H9 (cell line): ENCODE data around the gene PHLDA2. TPM values are rescaled to one million over a fixed set of nuclear protein-coding genes. Genes with fewer than 3 reads are reported as not detected.

Experiments
- DNase-seq: peaks from one replicate; pipeline ENCODE4 v3.0.0-alpha.2; 2017
- H2AFZ ChIP-seq: one replicate; pipeline ENCODE4 v1.6.1; 2013; ENCODE audit warnings: mild to moderate bottlenecking, low read length, control low read depth, moderate library complexity
- H2AK5ac ChIP-seq: 2 replicates; pipeline ENCODE4 v1.6.1; 2013; ENCODE audit warnings: low read length, control low read depth, mixed read lengths; ENCODE audit not compliant: insufficient read length
- H2BK120ac ChIP-seq: one replicate; pipeline ENCODE4 v1.6.1; 2013; ENCODE audit warnings: low read depth, mild to moderate bottlenecking, low read length, control low read depth, inconsistent platforms; ENCODE audit not compliant: poor library complexity, severe bottlenecking
- H2BK12ac ChIP-seq: 2 replicates; pipeline ENCODE4 v1.6.1; 2013; ENCODE audit warnings: low read length, control low read depth, mixed read lengths, low read depth; ENCODE audit not compliant: insufficient read length
- H2BK15ac ChIP-seq: 2 replicates; pipeline ENCODE4 v1.6.1; 2013; ENCODE audit warnings: low read depth, low read length, control low read depth
- H2BK20ac ChIP-seq: one replicate; pipeline ENCODE4 v1.6.1; 2013; ENCODE audit warnings: low read depth, mild to moderate bottlenecking, low read length, control low read depth, inconsistent platforms; ENCODE audit not compliant: poor library complexity, severe bottlenecking
- H2BK5ac ChIP-seq: 2 replicates; pipeline ENCODE4 v1.6.1; 2013; ENCODE audit warnings: low read length, control low read depth, mixed read lengths; ENCODE audit not compliant: insufficient read length
- H3K14ac ChIP-seq: 2 replicates; pipeline ENCODE4 v1.6.1; 2013; ENCODE audit warnings: low read length, control low read depth; ENCODE audit not compliant: insufficient read depth
- H3K18ac ChIP-seq: 2 replicates; pipeline ENCODE4 v1.6.1; 2013; ENCODE audit warnings: low read depth, mild to moderate bottlenecking, mixed read lengths, low read length, control low read depth; ENCODE audit not compliant: insufficient read length
- H3K23ac ChIP-seq: 2 replicates; pipeline ENCODE4 v1.6.1; 2013; ENCODE audit warnings: low read length, control low read depth, mixed read lengths, low read depth; ENCODE audit not compliant: insufficient read length
- H3K23me2 ChIP-seq: 2 replicates; pipeline ENCODE4 v1.6.1; 2013; ENCODE audit warnings: low read depth, mild to moderate bottlenecking, mixed read lengths, low read length, control low read depth; ENCODE audit not compliant: insufficient read length, poor library complexity, severe bottlenecking
- H3K27ac ChIP-seq: 2 replicates; pipeline ENCODE4 v1.5.1; 2013; ENCODE audit warnings: low read length, control low read depth, mixed read lengths, low read depth; ENCODE audit not compliant: insufficient read length
- H3K27me3 ChIP-seq: 2 replicates; pipeline ENCODE4 v1.6.1; 2013; ENCODE audit warnings: low read length, control low read depth, inconsistent platforms; ENCODE audit not compliant: insufficient read depth
- H3K4ac ChIP-seq: 2 replicates; pipeline ENCODE4 v1.6.1; 2013; ENCODE audit warnings: low read depth, mild to moderate bottlenecking, control low read depth, inconsistent platforms, low read length, moderate library complexity
- H3K4me1 ChIP-seq: 2 replicates; pipeline ENCODE4 v1.6.1; 2013; ENCODE audit warnings: low read length, control low read depth, inconsistent platforms; ENCODE audit not compliant: insufficient read depth
- H3K4me2 ChIP-seq: 2 replicates; pipeline ENCODE4 v1.6.1; 2013; ENCODE audit warnings: low read length, control low read depth, mixed read lengths; ENCODE audit not compliant: insufficient read length, insufficient read depth
- H3K56ac ChIP-seq: 2 replicates; pipeline ENCODE4 v1.6.1; 2013; ENCODE audit warnings: low read depth, mild to moderate bottlenecking, mixed read lengths, low read length, control low read depth; ENCODE audit not compliant: insufficient read length
- H3K79me1 ChIP-seq: 2 replicates; pipeline ENCODE4 v1.6.1; 2013; ENCODE audit warnings: low read depth, mild to moderate bottlenecking, moderate library complexity, low read length, control low read depth, inconsistent platforms; ENCODE audit not compliant: insufficient read depth, poor library complexity, severe bottlenecking
- H3K79me2 ChIP-seq: 2 replicates; pipeline ENCODE4 v1.6.1; 2013; ENCODE audit warnings: low read length, control low read depth, inconsistent platforms; ENCODE audit not compliant: insufficient read depth
- H3K9ac ChIP-seq: 2 replicates; pipeline ENCODE4 v1.6.1; 2013; ENCODE audit warnings: low read length, control low read depth, mixed read lengths; ENCODE audit not compliant: insufficient read length; ENCODE audit errors: extremely low read depth
- H3K9me3 ChIP-seq: one replicate; pipeline ENCODE4 v1.6.1; 2013; ENCODE audit warnings: low read depth, low read length, inconsistent platforms; ENCODE audit not compliant: control insufficient read depth
- H3T11ph ChIP-seq: one replicate; pipeline ENCODE4 v1.6.1; 2013; ENCODE audit warnings: mild to moderate bottlenecking, low read length, control low read depth, inconsistent platforms
- H4K20me1 ChIP-seq: one replicate; pipeline ENCODE4 v1.6.1; 2013; ENCODE audit not compliant: control insufficient read depth, insufficient read length, insufficient read depth
- H4K5ac ChIP-seq: 2 replicates; pipeline ENCODE4 v1.6.1; 2013; ENCODE audit warnings: low read depth, mild to moderate bottlenecking, mixed read lengths, low read length, control low read depth; ENCODE audit not compliant: insufficient read length
- H4K8ac ChIP-seq: replicated peaks from 2 replicates; pipeline ENCODE4 v1.6.1; 2013; ENCODE audit warnings: low read length, control low read depth, mixed read lengths, low read depth; ENCODE audit not compliant: insufficient read length
- H4K91ac ChIP-seq: 2 replicates; pipeline ENCODE4 v1.6.1; 2013; ENCODE audit warnings: low read depth, mild to moderate bottlenecking, moderate library complexity, mixed read lengths, low read length, control low read depth; ENCODE audit not compliant: insufficient read length
- H3K27ac Mint-ChIP-seq, 3 experiments: 2 replicates in 2 of 3; 3 replicates in 1 of 3; pipeline ENCODE4 v1.8.0; 2020 to 2021; ENCODE audit warnings: mixed read lengths in 3 of 3, mild to moderate bottlenecking in 1 of 3, moderate library complexity in 1 of 3
- H3K27me3 Mint-ChIP-seq: 2 replicates; pipeline ENCODE4 v1.8.0; 2021; ENCODE audit warnings: low read depth, mild to moderate bottlenecking, moderate library complexity, mixed read lengths
- H3K36me3 Mint-ChIP-seq, 3 experiments: 2 replicates in 2 of 3; 3 replicates in 1 of 3; pipeline ENCODE4 v1.8.0; 2020 to 2021; ENCODE audit warnings: low read depth in 3 of 3, mixed read lengths in 3 of 3; ENCODE audit not compliant: insufficient read depth in 1 of 3
- H3K4me1 Mint-ChIP-seq, 2 experiments: 2 replicates each; pipeline ENCODE4 v1.8.0; 2020; ENCODE audit warnings: mixed read lengths in 2 of 2
- H3K4me3 Mint-ChIP-seq, 2 experiments: 2 replicates in 1 of 2; 3 replicates in 1 of 2; pipeline ENCODE4 v1.8.0; 2020 to 2021; ENCODE audit warnings: mild to moderate bottlenecking in 2 of 2, mixed read lengths in 2 of 2, moderate library complexity in 1 of 2
- H3K9me3 Mint-ChIP-seq, 2 experiments: 2 replicates in 1 of 2; 3 replicates in 1 of 2; pipeline ENCODE4 v1.8.0; 2020; ENCODE audit warnings: mild to moderate bottlenecking in 2 of 2, mixed read lengths in 2 of 2, moderate library complexity in 1 of 2
- WGBS: extraction: QIAGEN DNeasy Blood & Tissue Kit; methylation state at CpG from one replicate; pipeline ENCODE4 v1.1.7; 2013; ENCODE audit warnings: missing lambda C conversion rate, low lambda C conversion rate, mixed read lengths; ENCODE audit not compliant: insufficient read length; ENCODE audit errors: extremely low coverage; 5-methylcytosine and 5-hydroxymethylcytosine counted together
- total RNA-seq: library from RNA; stranded (reverse); gene quantifications from 2 replicates; pipeline ENCODE4 v1.2.1, GENCODE V29; 2021
- TF ChIP-seq, protein P1 (sequence below): fragments of 200-600 bp; sonication (generic); conservative IDR thresholded peaks from 3 replicates; pipeline ENCODE4 v1.8.0; 2021; ENCODE audit warnings: antibody characterized with exemption, mild to moderate bottlenecking

Gene PHLDA2
- total RNA-seq, 1 experiment from 2014 or later = 42.8 TPM

DNA sequence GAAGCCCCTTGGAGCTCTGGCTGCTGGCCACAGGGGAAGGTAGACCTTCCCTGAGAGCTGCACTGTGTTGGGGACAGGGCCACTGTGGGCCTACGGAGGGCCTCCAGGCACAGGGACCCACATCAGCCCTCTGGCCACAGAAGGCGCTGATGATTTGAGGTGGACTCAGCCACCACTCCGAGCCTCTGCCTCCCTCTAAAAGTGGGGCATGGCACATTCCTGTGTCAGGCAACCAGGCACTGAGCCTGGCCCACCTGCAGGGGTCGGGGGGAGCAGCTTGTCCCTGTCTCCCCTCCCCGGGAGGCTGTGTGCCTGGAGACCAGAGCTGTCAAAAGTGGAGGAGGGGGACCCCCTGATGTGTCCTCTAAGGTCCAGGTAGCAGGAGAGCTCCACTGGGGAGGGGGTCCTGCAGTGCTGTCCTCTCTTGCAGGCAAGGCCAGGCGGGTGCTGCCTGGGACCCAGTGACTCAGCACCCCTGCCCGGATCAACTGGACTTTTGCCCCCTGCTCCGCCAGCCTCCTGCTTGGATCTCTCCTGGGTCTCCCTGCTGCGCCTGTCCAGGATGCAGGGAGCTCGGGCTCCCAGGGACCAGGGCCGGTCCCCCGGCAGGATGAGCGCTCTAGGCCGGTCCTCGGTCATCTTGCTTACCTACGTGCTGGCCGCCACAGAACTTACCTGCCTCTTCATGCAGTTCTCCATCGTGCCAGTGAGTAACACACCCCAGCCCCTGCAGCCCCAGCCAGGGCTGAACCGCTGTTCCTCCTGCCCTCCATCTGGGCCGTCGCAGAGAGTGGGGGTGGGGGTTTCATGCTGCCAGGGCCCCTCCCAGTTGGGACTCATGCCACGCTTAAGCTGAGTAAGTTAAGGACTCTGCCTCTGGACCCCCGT is 26.2 kb downstream of the PHLDA2 start:
- Histone ChIP-seq H3K56ac (no peak overlapping the region), H3K23me2 (peaks cover 8% of the 10 kb centered on the region), H2BK12ac (no peak overlapping the region), H2BK5ac (no peak overlapping the region), H2BK15ac (no peak overlapping the region), H4K5ac (no peak overlapping the region), H3K23ac (no peak overlapping the region), H3K9ac (no peak overlapping the region), H3K4me1 (no peaks in the 10 kb centered on the region; the same call in 1 of the 2 replicates), H3K79me1 (no peaks in the 10 kb centered on the region), H2AFZ (no peak overlapping the region), H3K14ac (no peak overlapping the region; the same call in 1 of the 2 replicates), H2BK120ac (no peak overlapping the region), H2AK5ac (no peak overlapping the region), H3K9me3 (no peaks in the 10 kb centered on the region), H3K18ac (no peak overlapping the region), H4K8ac (no peak overlapping the region), H2BK20ac (no peak overlapping the region), H3K27ac (no peak overlapping the region), H3K79me2 (no peaks in the 10 kb centered on the region), H3K27me3 (no peaks in the 10 kb centered on the region; the same call in 1 of the 2 replicates), H3T11ph (no peak overlapping the region), H3K4me2 (peak overlapping the region; percentile 68), H3K4ac (no peak overlapping the region), H4K91ac (no peak overlapping the region), H4K20me1 (peaks cover 3% of the 10 kb centered on the region)
- WGBS = no CpG with 5 or more reads among the region's 23 CpGs
- Mint-ChIP-seq H3K27ac (no peak overlapping the region), H3K4me1 (peaks cover 18 to 29% of the 10 kb centered on the region in 2 experiments), H3K4me3 (peak overlapping the region; percentile 63 to 77), H3K27me3 (peaks cover 54% of the 10 kb centered on the region), H3K9me3 (peaks cover 6 to 18% of the 10 kb centered on the region in 2 experiments), H3K36me3 (peaks cover 7 to 18% (median 18%) of the 10 kb centered on the region in 3 experiments)
- TF ChIP-seq, protein P1, sequence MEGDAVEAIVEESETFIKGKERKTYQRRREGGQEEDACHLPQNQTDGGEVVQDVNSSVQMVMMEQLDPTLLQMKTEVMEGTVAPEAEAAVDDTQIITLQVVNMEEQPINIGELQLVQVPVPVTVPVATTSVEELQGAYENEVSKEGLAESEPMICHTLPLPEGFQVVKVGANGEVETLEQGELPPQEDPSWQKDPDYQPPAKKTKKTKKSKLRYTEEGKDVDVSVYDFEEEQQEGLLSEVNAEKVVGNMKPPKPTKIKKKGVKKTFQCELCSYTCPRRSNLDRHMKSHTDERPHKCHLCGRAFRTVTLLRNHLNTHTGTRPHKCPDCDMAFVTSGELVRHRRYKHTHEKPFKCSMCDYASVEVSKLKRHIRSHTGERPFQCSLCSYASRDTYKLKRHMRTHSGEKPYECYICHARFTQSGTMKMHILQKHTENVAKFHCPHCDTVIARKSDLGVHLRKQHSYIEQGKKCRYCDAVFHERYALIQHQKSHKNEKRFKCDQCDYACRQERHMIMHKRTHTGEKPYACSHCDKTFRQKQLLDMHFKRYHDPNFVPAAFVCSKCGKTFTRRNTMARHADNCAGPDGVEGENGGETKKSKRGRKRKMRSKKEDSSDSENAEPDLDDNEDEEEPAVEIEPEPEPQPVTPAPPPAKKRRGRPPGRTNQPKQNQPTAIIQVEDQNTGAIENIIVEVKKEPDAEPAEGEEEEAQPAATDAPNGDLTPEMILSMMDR = no peak
- DNase-seq = no peak
